Activated naive CD8-positive, alpha-beta T cell (primary cell): ENCODE results near the gene WFS1.
A peak's percentile ranks its signal among the peaks of the same experiment; 100 is the strongest.

ENCODE experiments used
- H3K27ac Mint-ChIP-seq: one replicate; pipeline ENCODE4 v1.8.0; 2021; ENCODE audit warnings: mixed read lengths
- H3K27me3 Mint-ChIP-seq: one replicate; pipeline ENCODE4 v1.8.0; 2021; ENCODE audit warnings: mixed read lengths
- H3K36me3 Mint-ChIP-seq: one replicate; pipeline ENCODE4 v1.8.0; 2021; ENCODE audit warnings: mixed read lengths
- H3K4me1 Mint-ChIP-seq: one replicate; pipeline ENCODE4 v1.8.0; 2021; ENCODE audit warnings: low read depth, mixed read lengths
- H3K4me3 Mint-ChIP-seq: one replicate; pipeline ENCODE4 v1.8.0; 2021; ENCODE audit warnings: mild to moderate bottlenecking, mixed read lengths
- H3K9me3 Mint-ChIP-seq: one replicate; pipeline ENCODE4 v1.8.0; 2021; ENCODE audit warnings: low read depth, mixed read lengths

WFS1 gene

DNA sequence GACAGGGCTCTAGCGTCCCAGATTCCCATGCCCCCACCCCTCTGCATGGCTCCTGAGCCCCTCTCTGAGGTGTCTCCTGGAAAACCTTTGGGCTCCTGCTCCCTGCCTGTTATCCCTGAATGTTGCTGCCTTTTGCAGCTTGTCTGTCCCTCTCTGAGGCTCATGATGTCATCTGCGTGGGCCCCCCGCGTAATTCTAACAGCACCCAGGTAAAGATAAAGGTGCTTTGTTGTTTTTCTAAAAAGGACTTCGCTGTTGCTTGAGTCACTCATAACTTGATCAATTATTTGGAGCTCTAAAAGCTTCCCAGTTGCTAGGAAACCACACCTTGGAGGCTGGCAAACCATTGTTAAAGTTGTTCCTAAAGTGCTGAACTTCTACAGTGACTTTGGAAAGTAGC, 36.6 kb downstream of the WFS1 start:
- H3K27ac Mint-ChIP-seq = no peak overlapping the region
- H3K36me3 Mint-ChIP-seq = peaks cover 4% of the 10 kb centered on the region
- no peak overlapping the region for H3K4me3 Mint-ChIP-seq
- peaks cover 9% of the 10 kb centered on the region for H3K27me3 Mint-ChIP-seq
- H3K9me3 Mint-ChIP-seq = no peaks in the 10 kb centered on the region
- H3K4me1 Mint-ChIP-seq = peaks cover 13% of the 10 kb centered on the region

DNA sequence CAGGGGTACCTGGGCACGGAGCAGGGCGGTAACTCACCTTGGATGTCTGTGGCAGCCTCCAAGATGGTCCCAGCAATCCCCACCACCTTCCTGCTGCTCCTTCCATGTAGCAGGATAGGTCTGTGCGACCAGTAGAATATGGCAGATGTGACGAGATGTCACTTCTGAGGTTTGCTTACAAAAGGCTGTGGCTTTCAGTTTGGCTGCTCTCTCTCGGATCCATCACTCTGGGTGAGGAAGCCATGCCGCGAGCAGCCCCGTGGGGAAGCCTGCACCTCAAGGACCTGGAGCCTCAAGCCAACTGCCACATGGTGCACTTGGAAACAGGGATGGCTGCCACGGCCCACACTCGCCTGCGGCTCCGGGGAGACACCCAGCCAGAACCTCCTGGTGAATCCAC, 37.6 kb downstream of the WFS1 start:
- H3K36me3 Mint-ChIP-seq = peaks cover 4% of the 10 kb centered on the region
- H3K4me3 Mint-ChIP-seq = no peak overlapping the region
- peaks cover 13% of the 10 kb centered on the region for H3K4me1 Mint-ChIP-seq
- H3K27ac Mint-ChIP-seq = no peak overlapping the region
- no peaks in the 10 kb centered on the region for H3K9me3 Mint-ChIP-seq
- peaks cover 10% of the 10 kb centered on the region for H3K27me3 Mint-ChIP-seq

DNA sequence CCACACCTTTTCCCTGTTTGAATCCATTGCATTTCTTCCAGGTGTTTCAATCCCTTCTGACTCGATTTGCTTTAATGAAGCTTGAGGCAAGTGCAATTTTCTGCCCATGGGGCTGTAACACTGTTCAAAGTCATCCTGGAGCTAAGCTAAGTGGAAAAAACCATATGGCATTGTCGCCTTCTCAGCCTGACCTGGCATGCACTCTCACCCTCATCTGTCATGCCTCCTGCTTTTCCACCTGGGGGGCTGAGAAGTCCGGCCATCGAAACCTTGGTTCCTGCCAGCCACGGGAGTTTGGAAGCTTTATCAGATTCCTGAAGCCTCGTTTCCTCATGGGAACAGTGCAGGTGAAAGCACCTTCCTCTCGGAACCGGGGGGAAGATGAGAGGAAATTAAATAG, 38.2 kb downstream of the WFS1 start:
- Mint-ChIP-seq H3K27me3 (peaks cover 10% of the 10 kb centered on the region), H3K9me3 (no peaks in the 10 kb centered on the region), H3K27ac (no peak overlapping the region)

DNA sequence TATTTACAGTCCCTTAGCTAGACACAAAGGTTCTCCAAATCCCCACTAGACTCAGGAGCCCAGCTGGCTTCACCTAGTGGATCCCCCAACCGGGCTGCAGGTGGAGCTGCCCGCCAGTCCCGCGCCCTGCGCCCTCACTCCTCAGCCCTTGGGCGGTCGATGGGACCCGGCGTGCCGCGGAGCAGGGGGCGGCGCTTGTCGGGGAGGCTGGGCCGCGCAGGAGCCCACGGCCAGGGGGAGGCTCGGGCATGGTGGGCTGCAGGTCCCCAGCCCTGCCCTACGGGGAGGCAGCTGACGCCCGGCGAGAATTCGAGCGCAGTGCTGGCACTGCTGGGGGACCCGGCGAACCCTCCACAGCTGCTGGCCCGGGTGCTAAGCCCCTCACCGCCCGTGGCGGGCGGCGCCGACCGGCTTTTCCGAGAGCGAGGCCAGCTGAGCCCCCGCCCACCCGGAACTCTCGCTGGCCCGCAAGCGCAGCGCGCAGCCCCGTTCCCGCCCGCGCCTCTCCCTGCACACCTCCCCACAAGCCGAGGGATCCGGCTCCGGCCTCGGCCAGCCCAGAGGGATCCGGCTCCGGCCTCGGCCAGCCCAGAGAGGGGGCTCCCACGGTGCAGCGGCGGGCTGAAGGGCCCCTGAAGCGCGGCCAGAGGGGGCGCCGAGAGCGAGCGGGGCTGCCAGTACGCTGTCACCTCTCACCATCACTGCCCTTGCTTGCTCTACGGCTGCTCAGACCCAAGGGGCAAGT, 39.4 kb downstream of the WFS1 start:
- H3K4me3 Mint-ChIP-seq = peak overlapping the region; percentile 81
- peaks cover 10% of the 10 kb centered on the region for H3K27me3 Mint-ChIP-seq

More for the DNA sequence above, 38.2 kb downstream of the WFS1 start:
- Mint-ChIP-seq H3K36me3 (no peaks in the 10 kb centered on the region), H3K4me3 (no peak overlapping the region), H3K4me1 (peaks cover 13% of the 10 kb centered on the region)

DNA sequence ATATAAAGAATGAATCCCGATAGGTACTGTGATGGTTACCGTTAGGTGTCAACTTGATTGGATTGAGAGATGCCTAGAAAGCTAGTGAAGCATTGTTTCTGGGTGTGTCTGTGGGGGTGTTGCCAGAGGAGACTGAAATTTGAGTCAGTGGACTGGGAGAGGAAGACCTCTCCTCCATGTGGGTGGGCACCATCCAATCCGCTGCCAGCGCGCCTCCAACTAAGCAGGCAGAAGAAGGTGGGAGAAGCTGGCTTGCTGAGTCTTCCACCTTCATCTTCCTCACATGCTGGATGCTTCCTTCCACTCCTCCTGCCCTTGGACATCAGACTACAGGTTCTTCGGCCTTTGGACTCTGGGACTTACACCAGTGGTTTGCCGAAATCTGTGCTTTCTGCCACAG, 40.1 kb downstream of the WFS1 start:
- Mint-ChIP-seq H3K4me1 (peaks cover 13% of the 10 kb centered on the region), H3K27me3 (peaks cover 10% of the 10 kb centered on the region), H3K9me3 (no peaks in the 10 kb centered on the region), H3K36me3 (no peaks in the 10 kb centered on the region), H3K4me3 (peak overlapping the region; percentile 81), H3K27ac (no peak overlapping the region)

More for the DNA sequence above, 39.4 kb downstream of the WFS1 start:
- Mint-ChIP-seq H3K27ac (no peak overlapping the region), H3K36me3 (no peaks in the 10 kb centered on the region), H3K9me3 (no peaks in the 10 kb centered on the region), H3K4me1 (peaks cover 13% of the 10 kb centered on the region)

DNA sequence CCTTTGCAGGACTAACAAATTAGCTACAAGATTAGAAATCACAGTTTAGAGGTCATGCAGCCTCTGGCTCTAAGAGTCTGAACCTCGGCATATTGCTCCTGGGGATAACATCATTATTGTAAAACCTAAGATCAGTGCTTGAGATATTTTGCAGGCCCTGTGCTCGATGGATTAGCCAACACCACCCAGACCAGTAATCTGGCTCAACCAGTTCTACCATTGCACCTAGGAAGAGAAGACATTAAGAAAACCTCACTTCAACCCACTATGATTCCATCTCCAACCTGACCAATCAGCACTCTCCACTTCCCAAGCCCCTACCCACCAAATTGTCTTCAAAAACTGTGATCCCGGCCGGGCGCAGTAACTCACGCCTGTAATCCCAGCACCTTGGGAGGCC, 43.6 kb downstream of the WFS1 start:
- H3K4me3 Mint-ChIP-seq = no peak overlapping the region
- H3K4me1 Mint-ChIP-seq = peaks cover 13% of the 10 kb centered on the region
- H3K9me3 Mint-ChIP-seq = no peaks in the 10 kb centered on the region
- H3K27ac Mint-ChIP-seq = no peak overlapping the region
- peaks cover 8% of the 10 kb centered on the region for H3K27me3 Mint-ChIP-seq
- H3K36me3 Mint-ChIP-seq = no peaks in the 10 kb centered on the region

DNA sequence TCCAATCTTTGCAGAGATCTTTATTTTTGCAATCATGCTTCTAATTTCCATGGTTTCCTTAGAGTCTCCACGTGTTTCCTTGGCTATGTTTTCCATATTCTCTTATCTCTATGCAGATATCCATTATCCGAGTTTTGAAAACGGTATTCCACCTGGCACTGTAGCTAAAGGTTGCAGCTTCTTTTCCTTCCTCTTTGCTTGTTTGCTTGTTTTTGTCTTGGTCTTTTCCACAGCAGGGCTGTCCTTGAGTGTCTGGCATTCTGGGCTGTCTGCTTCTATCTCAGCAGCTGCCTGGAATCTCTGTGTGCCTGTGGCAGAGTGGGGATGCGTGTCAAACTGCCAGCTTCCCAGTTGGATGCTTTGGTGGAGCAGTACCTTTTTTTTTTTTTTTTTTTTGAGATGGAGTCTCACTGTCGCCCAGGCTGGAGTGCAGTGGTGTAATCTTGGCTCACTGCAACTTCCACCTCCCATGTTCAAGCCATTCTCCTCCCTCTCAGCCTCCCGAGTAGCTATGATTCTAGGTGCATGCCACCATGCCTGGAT, 46.9 kb downstream of the WFS1 start:
- H3K36me3 Mint-ChIP-seq = no peaks in the 10 kb centered on the region
- H3K27ac Mint-ChIP-seq = no peak overlapping the region
- no peaks in the 10 kb centered on the region for H3K4me1 Mint-ChIP-seq
- no peaks in the 10 kb centered on the region for H3K9me3 Mint-ChIP-seq
- peaks cover 6% of the 10 kb centered on the region for H3K27me3 Mint-ChIP-seq
- no peak overlapping the region for H3K4me3 Mint-ChIP-seq

DNA sequence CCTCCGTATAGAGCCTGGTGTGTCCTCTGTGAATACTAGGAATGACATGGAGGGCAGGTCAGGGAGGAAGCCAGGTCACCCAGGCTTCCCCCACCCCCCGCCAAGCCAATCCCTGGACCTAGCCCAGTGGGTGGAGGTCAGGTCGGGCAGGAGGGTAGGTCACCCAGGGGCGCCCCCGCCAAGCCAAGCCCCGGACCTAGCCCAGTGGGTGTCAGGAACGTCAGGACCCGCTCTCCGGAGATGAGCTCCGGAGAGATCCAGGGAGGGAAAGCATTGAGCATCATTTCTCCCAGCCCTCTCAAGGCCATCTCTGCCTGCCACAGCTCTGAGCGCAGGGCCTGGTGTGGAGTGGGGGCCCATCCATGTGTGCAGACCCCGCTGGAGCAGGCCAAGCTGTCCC, 48.6 kb downstream of the WFS1 start:
- no peaks in the 10 kb centered on the region for H3K4me1 Mint-ChIP-seq
- H3K36me3 Mint-ChIP-seq = no peaks in the 10 kb centered on the region
- H3K27me3 Mint-ChIP-seq = peaks cover 5% of the 10 kb centered on the region
- no peaks in the 10 kb centered on the region for H3K9me3 Mint-ChIP-seq
- no peak overlapping the region for H3K27ac Mint-ChIP-seq
- no peak overlapping the region for H3K4me3 Mint-ChIP-seq

DNA sequence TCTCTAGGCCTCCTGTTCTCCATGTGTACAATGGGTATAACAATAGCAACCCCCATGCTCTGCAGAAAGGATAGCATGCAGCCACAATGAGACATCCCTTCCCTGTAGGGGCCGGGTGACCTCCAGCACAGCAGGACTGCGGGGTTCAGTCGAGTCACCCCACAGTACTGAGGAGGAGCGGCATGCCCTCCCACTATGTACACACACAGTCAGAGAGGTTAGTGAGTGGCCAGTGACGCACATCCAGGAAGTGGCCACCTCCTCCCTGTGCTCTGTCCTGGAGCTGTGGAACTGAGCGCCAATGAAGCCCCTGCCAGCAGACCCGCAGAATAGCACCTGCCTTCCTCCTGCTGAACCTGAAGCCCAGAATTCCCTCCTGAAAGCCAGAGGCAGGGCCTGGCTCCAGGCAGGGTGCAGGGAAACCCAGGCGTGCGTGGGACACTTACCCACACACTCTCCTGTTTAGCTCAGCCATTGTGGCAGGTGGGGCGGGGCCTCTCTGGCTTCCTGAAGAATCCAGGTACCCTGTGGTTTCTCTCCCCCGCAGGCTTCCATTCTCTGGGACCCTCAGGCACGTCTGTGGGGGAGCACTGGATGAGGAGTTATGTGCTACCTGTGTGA, 50.0 kb downstream of the WFS1 start:
- no peak overlapping the region for H3K27ac Mint-ChIP-seq
- peaks cover 5% of the 10 kb centered on the region for H3K27me3 Mint-ChIP-seq
- no peaks in the 10 kb centered on the region for H3K9me3 Mint-ChIP-seq
- no peaks in the 10 kb centered on the region for H3K4me1 Mint-ChIP-seq
- H3K36me3 Mint-ChIP-seq = no peaks in the 10 kb centered on the region
- H3K4me3 Mint-ChIP-seq = no peak overlapping the region

DNA sequence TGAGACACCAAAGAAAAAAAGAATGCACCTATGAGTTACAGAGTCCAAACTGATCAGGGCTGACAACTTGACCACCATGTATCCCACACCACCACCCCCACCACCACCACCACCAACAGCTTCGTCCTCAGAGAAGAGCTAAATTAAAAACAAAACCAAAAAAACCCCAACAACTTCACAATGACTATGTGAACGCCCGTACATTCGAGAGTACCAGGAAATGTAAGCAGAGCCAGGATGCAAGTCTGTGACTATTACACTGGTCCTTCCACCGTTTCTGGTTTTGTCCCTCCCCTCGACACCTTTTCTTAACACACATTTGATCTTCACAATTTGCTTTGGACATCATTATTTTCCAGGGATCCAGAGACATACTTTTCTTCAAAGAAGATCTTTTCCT, 51.0 kb downstream of the WFS1 start:
- H3K27ac Mint-ChIP-seq = no peak overlapping the region
- H3K4me1 Mint-ChIP-seq = no peaks in the 10 kb centered on the region
- no peaks in the 10 kb centered on the region for H3K36me3 Mint-ChIP-seq
- H3K27me3 Mint-ChIP-seq = peaks cover 5% of the 10 kb centered on the region
- no peak overlapping the region for H3K4me3 Mint-ChIP-seq
- H3K9me3 Mint-ChIP-seq = no peaks in the 10 kb centered on the region

DNA sequence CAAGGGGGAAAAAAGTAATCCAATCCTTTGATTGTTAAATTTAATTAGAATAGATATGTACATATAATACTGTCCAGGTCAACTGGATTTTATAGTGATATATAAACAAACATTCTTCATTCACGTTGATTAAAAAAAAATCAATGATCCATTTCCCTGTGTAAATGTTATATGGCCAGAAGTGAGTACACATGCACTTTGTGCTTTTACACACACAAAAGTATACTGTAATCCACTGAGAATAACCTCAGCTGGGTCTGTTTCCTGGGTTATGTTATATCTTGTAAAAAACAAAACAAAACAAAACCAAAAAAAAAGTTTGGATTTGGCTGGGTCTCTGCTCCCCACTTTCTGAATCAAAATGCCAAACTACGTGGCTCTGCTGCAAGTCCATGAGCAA, 51.7 kb downstream of the WFS1 start:
- H3K27ac Mint-ChIP-seq = no peak overlapping the region
- H3K4me3 Mint-ChIP-seq = no peak overlapping the region
- peaks cover 7% of the 10 kb centered on the region for H3K27me3 Mint-ChIP-seq
- no peaks in the 10 kb centered on the region for H3K36me3 Mint-ChIP-seq
- no peaks in the 10 kb centered on the region for H3K9me3 Mint-ChIP-seq
- no peaks in the 10 kb centered on the region for H3K4me1 Mint-ChIP-seq

DNA sequence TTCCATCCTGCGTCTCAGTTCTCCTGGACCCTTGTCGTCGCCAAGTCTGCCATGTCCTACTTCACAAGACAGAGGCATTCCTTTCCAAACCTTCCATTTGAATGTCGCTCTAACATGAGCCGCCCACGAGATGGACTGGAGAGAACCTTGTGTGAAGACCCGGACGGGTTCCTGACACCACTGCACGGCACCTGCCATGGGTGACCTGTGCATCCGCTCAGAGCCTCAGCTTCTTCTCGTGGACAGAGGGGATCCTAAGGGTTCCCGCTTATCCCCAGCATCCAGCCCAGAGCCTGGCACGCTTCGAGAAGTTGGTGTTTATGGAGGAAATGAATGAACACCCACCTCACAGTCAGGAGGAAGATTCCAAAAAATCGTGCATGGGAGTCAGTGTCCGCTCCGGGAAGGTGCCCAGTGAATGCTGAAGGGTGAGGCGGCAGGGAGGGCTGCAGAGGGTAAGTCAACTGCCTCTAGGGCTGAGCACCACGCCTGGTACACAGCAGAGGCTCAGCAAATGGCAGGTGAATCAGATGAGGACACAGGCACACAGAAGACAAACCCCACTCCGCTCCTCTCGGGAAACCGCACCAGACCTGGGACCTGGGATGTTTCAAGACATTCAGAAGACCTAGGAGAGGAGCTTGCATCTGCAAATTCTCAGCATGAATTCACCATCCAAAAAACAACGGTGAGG, 52.6 kb downstream of the WFS1 start:
- no peaks in the 10 kb centered on the region for H3K9me3 Mint-ChIP-seq
- H3K27ac Mint-ChIP-seq = no peak overlapping the region
- no peak overlapping the region for H3K4me3 Mint-ChIP-seq
- peaks cover 7% of the 10 kb centered on the region for H3K27me3 Mint-ChIP-seq
- no peaks in the 10 kb centered on the region for H3K4me1 Mint-ChIP-seq
- no peaks in the 10 kb centered on the region for H3K36me3 Mint-ChIP-seq

DNA sequence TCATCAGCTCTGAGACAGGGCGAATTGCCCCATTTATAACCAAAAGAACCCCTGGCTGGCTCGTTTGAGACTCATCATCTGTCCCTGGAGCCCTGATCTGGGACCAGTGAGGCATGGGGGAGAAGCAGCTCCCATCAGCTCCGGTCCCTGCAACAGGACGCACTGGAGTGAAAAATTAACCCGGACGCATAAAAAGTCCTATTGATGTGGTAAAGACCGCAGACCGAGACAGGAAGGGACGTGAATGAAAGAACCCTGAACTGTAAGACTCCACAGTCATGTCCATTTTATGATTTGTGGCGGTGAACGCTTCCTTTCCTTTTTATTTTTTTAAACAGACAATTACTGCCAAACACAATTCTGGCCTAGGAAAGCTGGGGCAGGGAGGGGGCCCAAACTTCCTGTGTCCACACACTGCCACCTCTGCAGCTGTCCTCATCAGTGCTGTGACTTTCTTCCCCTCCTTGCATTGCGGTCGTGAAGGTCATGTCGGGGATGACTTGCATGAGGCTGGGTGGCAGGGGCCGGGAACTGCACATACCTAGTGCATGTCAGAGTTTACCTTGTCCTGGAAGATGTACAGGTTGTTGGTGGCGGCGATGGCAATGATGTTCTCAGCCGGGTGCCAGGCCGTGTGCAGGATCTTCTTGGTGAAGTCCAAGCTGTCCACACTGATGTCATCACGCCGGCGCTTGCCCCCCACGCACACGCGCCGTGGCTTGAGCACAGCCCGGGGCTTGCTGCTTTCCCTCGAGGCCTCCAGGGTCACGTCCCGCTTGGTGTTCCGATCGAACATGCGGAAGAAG, 53.3 kb downstream of the WFS1 start:
- Mint-ChIP-seq H3K4me1 (no peaks in the 10 kb centered on the region), H3K27ac (no peak overlapping the region), H3K36me3 (no peaks in the 10 kb centered on the region), H3K4me3 (no peak overlapping the region), H3K27me3 (peaks cover 9% of the 10 kb centered on the region), H3K9me3 (no peaks in the 10 kb centered on the region)

DNA sequence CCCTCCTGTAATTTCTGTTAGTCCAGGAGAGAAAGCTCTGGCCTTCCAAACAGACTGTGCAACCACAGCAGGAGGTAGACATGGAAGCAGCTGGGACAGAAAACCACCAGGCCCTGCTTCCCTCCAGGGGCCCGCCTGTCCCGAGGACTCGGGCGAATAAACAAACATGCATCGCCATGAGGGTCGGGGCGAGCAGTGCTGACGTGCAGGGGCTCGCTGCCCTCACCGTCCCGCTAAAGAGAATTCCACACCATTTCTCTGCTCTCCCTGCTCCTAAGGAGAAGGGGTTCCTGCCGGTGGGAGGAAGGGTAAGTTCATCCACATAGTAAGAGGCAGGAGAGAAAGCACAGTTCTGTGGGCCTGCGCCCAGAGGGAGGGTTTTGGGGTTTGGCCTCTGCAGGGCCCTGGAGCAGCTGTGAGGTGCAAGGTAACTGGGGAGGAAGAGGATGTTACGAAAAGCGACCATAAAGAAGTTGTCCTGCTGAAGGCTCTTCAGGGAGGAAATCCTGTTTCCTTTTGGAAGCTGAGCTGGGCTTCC, 54.9 kb downstream of the WFS1 start:
- Mint-ChIP-seq H3K9me3 (no peaks in the 10 kb centered on the region), H3K4me1 (no peaks in the 10 kb centered on the region), H3K4me3 (no peak overlapping the region)

More for the DNA sequence above, 54.9 kb downstream of the WFS1 start:
- H3K36me3 Mint-ChIP-seq = no peaks in the 10 kb centered on the region
- H3K27ac Mint-ChIP-seq = no peak overlapping the region
- H3K27me3 Mint-ChIP-seq = peaks cover 12% of the 10 kb centered on the region
